Natural killer cell treated with Interleukin-12 subunit alpha and Interleukin-12 subunit beta and Interleukin-15 and Interleukin-18, amount 100 ng/mL, for 72 hours (primary cell): Measurements from ENCODE around the gene ADAM12. TPM values are rescaled to one million over a fixed set of nuclear protein-coding genes. Genes with fewer than 3 reads are reported as not detected.
A peak's percentile ranks its signal among the peaks of the same experiment; 100 is the strongest.

Experiments used
- ATAC-seq, 2 donors: fragments of 150-1000 bp; cut with Tn5 transposase in 1 of 2; sonication (Bioruptor Pico), chemical (Tn5 transposase) in 1 of 2; 2 replicates each; pipeline ENCODE4 v1.10.0; 2021
- DNase-seq: peaks from one replicate; pipeline ENCODE4 v3.0.0; 2022; ENCODE audit warnings: low spot score
- H3K27ac Mint-ChIP-seq, 2 donors: 1 replicate in 1 of 2; 2 replicates in 1 of 2; pipeline ENCODE4 v1.8.0; 2022; ENCODE audit warnings: mixed read lengths in 2 of 2, mild to moderate bottlenecking in 1 of 2, moderate library complexity in 1 of 2
- H3K27me3 Mint-ChIP-seq, 2 donors: 1 replicate in 1 of 2; 2 replicates in 1 of 2; pipeline ENCODE4 v1.8.0; 2022; ENCODE audit warnings: mixed read lengths in 2 of 2
- H3K36me3 Mint-ChIP-seq: one replicate; pipeline ENCODE4 v1.8.0; 2022; ENCODE audit warnings: mixed read lengths
- H3K4me1 Mint-ChIP-seq, 2 donors: 1 replicate in 1 of 2; 2 replicates in 1 of 2; pipeline ENCODE4 v1.8.0; 2022; ENCODE audit warnings: low read depth in 2 of 2, mixed read lengths in 2 of 2, mild to moderate bottlenecking in 1 of 2
- H3K4me3 Mint-ChIP-seq: one replicate; pipeline ENCODE4 v1.8.0; 2022; ENCODE audit warnings: mixed read lengths
- H3K9me3 Mint-ChIP-seq: 2 replicates; pipeline ENCODE4 v1.8.0; 2022; ENCODE audit warnings: mixed read lengths
- total RNA-seq, 2 donors: library from RNA; stranded (reverse); gene quantifications; one replicate each; pipeline ENCODE4 v1.2.3, GENCODE V29; 2022

The ADAM12 gene
- total RNA-seq, 2 donors from 2014 or later = 0.06 to 0.48 TPM

- Mint-ChIP-seq H3K4me3 (no peak overlapping the region), H3K27me3 (peaks cover 8 to 9% of the 10 kb centered on the region in 2 donors), H3K9me3 (no peaks in the 10 kb centered on the region), H3K36me3 (no peaks in the 10 kb centered on the region), H3K4me1 (no peaks in the 10 kb centered on the region), H3K27ac (no peak overlapping the region)
- ATAC-seq (no peak), DNase-seq (no peak)
Observed at GRCh38 chr10:126302826-126303665, 85.2 kb downstream of the ADAM12 start.

GRCh38 chr10:126302476-126302756, 85.9 kb downstream of the ADAM12 start:
- no peak for ATAC-seq
- no peaks in the 10 kb centered on the region for H3K36me3 Mint-ChIP-seq
- H3K27me3 Mint-ChIP-seq = peaks cover 8 to 12% of the 10 kb centered on the region in 2 donors
- H3K4me3 Mint-ChIP-seq = no peak overlapping the region
- no peak for DNase-seq
- H3K9me3 Mint-ChIP-seq = no peaks in the 10 kb centered on the region
- no peaks in the 10 kb centered on the region for H3K4me1 Mint-ChIP-seq
- H3K27ac Mint-ChIP-seq = no peak overlapping the region

GRCh38 chr10:126301701-126302475, 86.4 kb downstream of the ADAM12 start:
- Mint-ChIP-seq H3K27ac (no peak overlapping the region), H3K27me3 (peaks cover 8 to 12% of the 10 kb centered on the region in 2 donors)

GRCh38 chr10:126294451-126294850, 93.8 kb downstream of the ADAM12 start:
- no peaks in the 10 kb centered on the region for H3K9me3 Mint-ChIP-seq
- no peak overlapping the region for H3K4me3 Mint-ChIP-seq
- peaks cover 9 to 31% of the 10 kb centered on the region in 2 donors for H3K27me3 Mint-ChIP-seq
- H3K27ac Mint-ChIP-seq = no peak overlapping the region
- H3K36me3 Mint-ChIP-seq = no peaks in the 10 kb centered on the region
- H3K4me1 Mint-ChIP-seq = no peaks in the 10 kb centered on the region
- no peak for ATAC-seq
- DNase-seq = no peak

More at GRCh38 chr10:126301701-126302475, 86.4 kb downstream of the ADAM12 start:
- H3K4me3 Mint-ChIP-seq = no peak overlapping the region
- H3K36me3 Mint-ChIP-seq = no peaks in the 10 kb centered on the region
- H3K4me1 Mint-ChIP-seq = no peaks in the 10 kb centered on the region
- DNase-seq (no peak), ATAC-seq (no peak)
- H3K9me3 Mint-ChIP-seq = no peaks in the 10 kb centered on the region

- Mint-ChIP-seq H3K27me3 (peaks cover 6 to 18% of the 10 kb centered on the region in 2 donors), H3K9me3 (no peaks in the 10 kb centered on the region), H3K4me3 (no peak overlapping the region), H3K36me3 (no peaks in the 10 kb centered on the region), H3K27ac (no peak overlapping the region), H3K4me1 (no peaks in the 10 kb centered on the region)
- DNase-seq (no peak), ATAC-seq (no peak)
Observed at GRCh38 chr10:126290232-126290631, 98.0 kb downstream of the ADAM12 start.

GRCh38 chr10:126288547-126289493, 99.5 kb downstream of the ADAM12 start:
- no peaks in the 10 kb centered on the region for H3K4me1 Mint-ChIP-seq
- H3K36me3 Mint-ChIP-seq = no peaks in the 10 kb centered on the region
- H3K9me3 Mint-ChIP-seq = no peaks in the 10 kb centered on the region
- ATAC-seq (peak; percentile 28 to 40), DNase-seq (no peak)
- no peak overlapping the region for H3K27ac Mint-ChIP-seq
- peaks cover 6 to 13% of the 10 kb centered on the region in 2 donors for H3K27me3 Mint-ChIP-seq
- no peak overlapping the region for H3K4me3 Mint-ChIP-seq

GRCh38 chr10:126286256-126286780, 102.0 kb downstream of the ADAM12 start:
- no peaks in the 10 kb centered on the region for H3K36me3 Mint-ChIP-seq
- H3K9me3 Mint-ChIP-seq = no peaks in the 10 kb centered on the region
- no peak for ATAC-seq
- no peak overlapping the region for H3K27ac Mint-ChIP-seq
- no peak for DNase-seq
- peaks cover 4 to 8% of the 10 kb centered on the region in 2 donors for H3K27me3 Mint-ChIP-seq
- H3K4me3 Mint-ChIP-seq = no peak overlapping the region
- no peaks in the 10 kb centered on the region for H3K4me1 Mint-ChIP-seq

- ATAC-seq (no peak), DNase-seq (no peak)
- Mint-ChIP-seq H3K27me3 (peaks cover 6% of the 10 kb centered on the region in 2 donors), H3K27ac (no peak overlapping the region), H3K9me3 (no peaks in the 10 kb centered on the region), H3K4me1 (no peaks in the 10 kb centered on the region), H3K36me3 (no peaks in the 10 kb centered on the region), H3K4me3 (no peak overlapping the region)
Observed at GRCh38 chr10:126283307-126283706, 105.0 kb downstream of the ADAM12 start.

GRCh38 chr10:126278851-126279250, 109.4 kb downstream of the ADAM12 start:
- DNase-seq (no peak), ATAC-seq (no peak)
- H3K27ac Mint-ChIP-seq = no peak overlapping the region
- H3K4me3 Mint-ChIP-seq = no peak overlapping the region
- peaks cover 11% of the 10 kb centered on the region in 2 donors for H3K27me3 Mint-ChIP-seq
- no peaks in the 10 kb centered on the region for H3K9me3 Mint-ChIP-seq
- H3K4me1 Mint-ChIP-seq = no peaks in the 10 kb centered on the region
- H3K36me3 Mint-ChIP-seq = no peaks in the 10 kb centered on the region

- no peaks in the 10 kb centered on the region for H3K9me3 Mint-ChIP-seq
- no peak overlapping the region for H3K4me3 Mint-ChIP-seq
- no peak for ATAC-seq
- H3K4me1 Mint-ChIP-seq = no peaks in the 10 kb centered on the region
- no peak overlapping the region for H3K27ac Mint-ChIP-seq
- no peak for DNase-seq
- no peaks in the 10 kb centered on the region for H3K36me3 Mint-ChIP-seq
- peaks cover 11% of the 10 kb centered on the region in 2 donors for H3K27me3 Mint-ChIP-seq
Observed at GRCh38 chr10:126277181-126277580, 111.1 kb downstream of the ADAM12 start.

- DNase-seq (no peak), ATAC-seq (no peak)
- Mint-ChIP-seq H3K27me3 (peaks cover 7 to 17% of the 10 kb centered on the region in 2 donors), H3K27ac (no peak overlapping the region), H3K4me1 (no peaks in the 10 kb centered on the region), H3K9me3 (no peaks in the 10 kb centered on the region), H3K4me3 (no peak overlapping the region), H3K36me3 (no peaks in the 10 kb centered on the region)
Observed at GRCh38 chr10:126272526-126272925, 115.8 kb downstream of the ADAM12 start.

- ATAC-seq = no peak
- Mint-ChIP-seq H3K4me1 (no peaks in the 10 kb centered on the region), H3K36me3 (no peaks in the 10 kb centered on the region), H3K27ac (no peak overlapping the region), H3K4me3 (no peak overlapping the region), H3K9me3 (no peaks in the 10 kb centered on the region), H3K27me3 (peaks cover 18 to 24% of the 10 kb centered on the region in 2 donors)
- no peak for DNase-seq
Observed at GRCh38 chr10:126270111-126270510, 118.2 kb downstream of the ADAM12 start.
